Hepatic stellate cell (primary cell): ENCODE measurements around the gene CDK8.

Experiments
- DNase-seq: peaks from one replicate; pipeline ENCODE4 v3.0.0; 2011; ENCODE audit warnings: low spot score

CDK8 gene

DNA sequence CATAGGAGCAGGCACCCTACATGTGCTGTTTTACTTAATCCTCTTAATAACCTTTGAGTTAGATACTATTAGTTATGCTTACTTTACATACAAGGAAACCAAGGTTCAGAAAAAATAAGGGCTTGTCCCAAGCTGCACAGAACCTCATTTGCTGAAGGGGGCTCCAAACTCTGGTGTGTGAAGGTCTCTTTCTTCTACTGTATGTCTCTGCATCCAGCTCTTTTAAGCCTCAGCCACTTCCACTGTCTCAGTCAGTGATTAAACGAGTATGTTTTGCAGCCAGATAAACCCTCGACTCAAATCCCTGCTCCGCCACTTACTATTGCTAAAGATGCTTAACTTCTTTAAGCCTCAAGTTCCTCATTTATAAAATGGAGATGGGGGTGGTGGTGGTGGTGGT, 191.2 kb downstream of the CDK8 start:
- no peak for DNase-seq

DNA sequence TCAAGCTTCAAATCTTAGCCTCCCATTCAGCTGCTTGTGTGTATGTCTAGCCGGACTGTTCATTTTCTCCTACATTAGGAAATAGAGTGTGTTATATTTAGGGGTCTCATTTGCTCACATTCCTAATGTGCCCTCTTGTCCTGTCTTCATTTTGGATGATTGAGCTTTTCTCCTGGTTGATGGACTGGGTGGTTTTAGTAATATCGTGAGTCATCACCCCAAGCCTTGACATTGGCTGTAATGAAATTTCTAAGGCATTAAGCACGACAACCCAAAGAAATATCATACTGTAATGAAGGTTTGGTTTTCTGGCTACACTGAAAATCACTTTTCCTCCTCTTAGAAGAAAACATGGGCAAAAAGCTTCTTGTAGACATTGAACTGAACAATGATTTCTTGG, 192.8 kb downstream of the CDK8 start:
- no peak for DNase-seq

DNA sequence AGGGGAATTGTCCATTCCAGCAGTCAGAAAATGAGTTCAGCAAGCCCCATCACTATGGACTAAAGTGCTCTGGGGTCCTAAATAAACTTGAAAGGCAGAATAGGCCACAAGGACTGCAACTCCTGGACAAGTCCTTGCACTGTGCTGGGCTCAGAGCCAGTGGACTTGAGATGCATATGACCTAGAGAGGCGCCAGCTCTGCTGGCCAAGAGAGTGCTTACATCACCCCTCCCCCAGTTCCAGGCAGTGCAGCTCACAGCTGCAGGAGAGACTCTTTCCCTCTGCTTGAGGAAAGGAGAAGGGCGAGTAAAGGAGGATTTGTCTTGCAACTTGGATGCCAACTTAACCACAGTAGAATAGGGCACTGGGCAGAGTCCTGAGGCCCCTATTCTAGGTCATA, 194.1 kb downstream of the CDK8 start:
- no peak for DNase-seq

DNA sequence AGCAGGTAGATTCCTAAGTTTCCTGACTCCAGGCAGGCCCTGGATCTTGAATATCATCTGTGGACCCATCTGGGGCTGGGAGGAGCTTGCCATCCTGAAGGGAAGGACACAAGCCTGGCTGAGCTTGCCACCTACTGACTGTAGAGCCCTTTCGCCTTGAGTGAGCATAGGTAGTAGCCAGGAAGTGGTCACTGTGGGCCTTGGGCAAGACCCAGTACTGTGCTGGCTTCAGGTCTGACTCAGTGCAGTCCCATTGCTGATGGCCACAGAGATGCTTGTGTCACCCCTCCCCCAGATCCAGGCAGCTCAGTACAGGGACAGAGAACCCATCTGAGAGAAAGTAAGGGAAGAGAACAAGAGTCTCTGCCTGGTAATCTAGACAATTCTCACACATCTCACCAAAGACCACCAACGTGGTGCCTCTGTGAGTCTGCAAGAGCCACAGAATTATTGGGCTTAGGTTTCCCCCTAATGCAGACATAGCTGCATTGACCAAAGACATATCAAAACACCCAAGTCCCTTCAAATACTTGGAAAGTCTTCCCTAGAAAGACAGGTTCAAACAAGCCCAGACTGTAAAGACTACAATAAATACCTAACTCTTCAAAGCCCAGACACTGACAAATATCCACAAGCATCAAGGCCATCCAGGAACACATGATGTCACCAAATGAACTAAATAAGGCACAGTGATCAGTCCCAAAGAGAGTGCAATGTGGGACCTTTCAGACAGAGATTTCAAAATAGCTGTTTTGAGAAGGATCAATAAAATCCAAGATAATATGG, 195.3 kb downstream of the CDK8 start:
- DNase-seq, result no peak
